Ovary (tissue), 9 donors: ENCODE data around the gene DAPK3. TPM values are rescaled to one million over a fixed set of nuclear protein-coding genes. Genes with fewer than 3 reads are reported as not detected.
A peak's percentile ranks its signal among the peaks of the same experiment; 100 is the strongest.
"Not testable (repeated sequence)": the region's sequence is repeated elsewhere in the genome, so short reads cannot be mapped to it uniquely, and the experiment has no call there.

Experiments used
- DNase-seq, 5 donors: peaks; one replicate each; pipeline ENCODE4 v3.0.0-alpha.2; 2019 to 2020
- H3K27ac ChIP-seq, 2 donors: fragments of 200-600 bp; one replicate each; pipeline versions ENCODE4 v1.5.1 to v1.8.0; 2019 to 2022
- H3K27me3 ChIP-seq: fragments of 200-600 bp; one replicate; pipeline ENCODE4 v1.8.0; 2022
- H3K36me3 ChIP-seq: fragments of 200-600 bp; sonication (generic); one replicate; pipeline ENCODE4 v1.5.1; 2019
- H3K4me1 ChIP-seq: one replicate; pipeline ENCODE4 v1.8.1; 2013; ENCODE audit warnings: mild to moderate bottlenecking, moderate library complexity; ENCODE audit not compliant: insufficient read depth
- H3K4me3 ChIP-seq: fragments of 200-600 bp; sonication (generic); one replicate; pipeline ENCODE4 v1.5.1; 2017
- H3K9me3 ChIP-seq, 2 donors: fragments of 200-600 bp in 1 of 2; sonication (generic) in 1 of 2; one replicate each; pipeline versions ENCODE4 v1.5.1 to v1.8.1; 2013 to 2019; ENCODE audit warnings: mild to moderate bottlenecking in 1 of 2, moderate library complexity in 1 of 2
- CTCF ChIP-seq, 3 donors: fragments of 450-650 bp in 2 of 3; fragments of 200-600 bp in 1 of 3; IDR thresholded peaks; one replicate each; pipeline versions ENCODE4 v1.5.1 to v1.8.0; 2016 to 2022; ENCODE audit warnings: antibody characterized with exemption in 3 of 3, mild to moderate bottlenecking in 1 of 3
- EP300 ChIP-seq: sonication (generic); formaldehyde crosslinking; IDR thresholded peaks from one replicate; pipeline ENCODE4 v1.6.1; 2017; ENCODE audit warnings: antibody characterized with exemption
- POLR2A ChIP-seq: fragments of 450-650 bp; IDR thresholded peaks from one replicate; pipeline ENCODE4 v1.6.1; 2017; ENCODE audit warnings: antibody characterized with exemption, mild to moderate bottlenecking, moderate library complexity
- WGBS, 3 donors: extraction: QIAGEN DNeasy Blood & Tissue Kit in 1 of 3; methylation state at CpG; one replicate each; pipeline versions ENCODE4 v1.1.5 to v1.1.7; 2013 to 2017; 5-methylcytosine and 5-hydroxymethylcytosine counted together
- intact Hi-C, 4 donors: fragments of 100-400 bp; cut with DNase I; formaldehyde crosslinking; loops; one replicate each; pipeline versions ENCODE4 v1.11.0 to v1.15.1; 2022 to 2023
- polyA plus RNA-seq, 2 donors: library from polyadenylated mRNA; stranded (reverse); fragments of 200-250 nt in 1 of 2; fragments of 350-450 nt in 1 of 2; fragmentation: Illumina TruSeq in 1 of 2; extraction: RNeasy Lipid Tissue Mini Kit (QIAGEN cat#74804) in 1 of 2; gene quantifications; one replicate each; pipeline ENCODE4 v1.2.3, GENCODE V29; 2013 to 2014
- total RNA-seq, 7 donors: library from RNA; depleted of rRNA in 2 of 7; stranded (reverse); fragments of >200 nt in 2 of 7; fragmentation: NEBNext Ultra II Directional in 3 of 7; extraction: Animal tissue kit (Norgen Biotek cat#: 25700) in 3 of 7; gene quantifications; one replicate each; pipeline versions ENCODE4 v1.1.0 to v1.2.4, GENCODE V29; 2016 to 2023
- donor health status: DM: no; HTN: no; CAD: no; lungs with moderate emphysema.
- donor health status: DM: no; HTN: no; CAD: no.
- donor health status: Bipolar disorder and iron deficiency.
- donor health status: DM: yes; HTN: yes; CAD: no.
- donor health status: DM: no; HTN: no; CAD: no.
- donor health status: DM: yes; HTN: yes; CAD: no.

DAPK3 gene
- total and polyA plus RNA-seq, 9 donors = 8.3 to 101 (median 57.0) TPM

DNA sequence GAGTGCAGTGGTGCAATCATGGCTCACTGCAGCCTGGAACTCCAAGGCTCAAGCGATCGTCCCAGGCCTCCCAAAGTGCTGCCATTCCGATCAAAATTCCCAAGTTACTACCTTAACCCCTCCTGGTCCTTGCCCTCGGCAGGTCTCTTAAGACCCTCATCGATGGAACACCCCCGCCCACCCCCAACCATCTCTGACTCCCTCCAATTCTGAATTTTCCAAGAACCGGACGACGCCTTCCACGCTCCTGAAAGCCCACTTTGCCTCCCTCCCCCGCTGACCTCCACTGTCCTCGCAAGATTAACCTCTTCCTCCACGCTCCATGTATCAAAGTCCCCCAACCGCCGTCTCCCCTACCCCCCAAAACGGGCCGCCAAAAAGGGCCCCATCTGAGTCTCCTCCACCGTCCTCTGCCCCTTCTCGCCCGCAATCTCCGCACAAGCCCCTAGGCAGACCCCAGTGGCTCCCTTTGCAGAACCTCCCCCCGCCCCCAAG, 539 bp downstream of the DAPK3 start:
- no peak for TF ChIP-seq EP300
- TF ChIP-seq CTCF (IDR thresholded peaks at IDR 0.05) = no peak
- TF ChIP-seq POLR2A = no peak
- Histone ChIP-seq H3K27ac (peak overlapping the region; percentile 78 to 84), H3K4me3 (peak overlapping the region; percentile 99), H3K27me3 (no peaks in the 10 kb centered on the region), H3K4me1 (peaks cover 11% of the 10 kb centered on the region), H3K9me3 (no peaks in the 10 kb centered on the region), H3K36me3 (no peaks in the 10 kb centered on the region)
- 0% methylated on average over 21 to 22 of the region's 22 CpGs for WGBS, 3 donors
- intact Hi-C loops = no loop called here
- DNase-seq = no peak

GRCh38 chr19:3969435-3970312, 1.2 kb downstream of the DAPK3 start:
- H3K9me3 ChIP-seq = no peaks in the 10 kb centered on the region
- peaks cover 11% of the 10 kb centered on the region for H3K4me1 ChIP-seq
- peak overlapping the region; percentile 78 to 84 for H3K27ac ChIP-seq
- H3K4me3 ChIP-seq = peak overlapping the region; percentile 99
- 7 to 11% (median 9%) methylated on average over 23 of the region's 23 CpGs for WGBS, 3 donors
- H3K27me3 ChIP-seq = no peaks in the 10 kb centered on the region
- intact Hi-C loops = no loop called here
- DNase-seq = peak in 4 of 5 donors; percentile 40 to 55 (median 43)
- H3K36me3 ChIP-seq = no peaks in the 10 kb centered on the region
- TF ChIP-seq CTCF (IDR thresholded peaks at IDR 0.05) (no peak), POLR2A (no peak), EP300 (no peak)

GRCh38 chr19:3968556-3969434, 2.1 kb downstream of the DAPK3 start:
- TF ChIP-seq POLR2A (no peak), EP300 (peak; percentile 21)
- H3K36me3 ChIP-seq = no peaks in the 10 kb centered on the region
- 3 to 9% (median 6%) methylated on average over 9 of the region's 9 CpGs for WGBS, 3 donors
- H3K4me1 ChIP-seq = peaks cover 11% of the 10 kb centered on the region
- H3K4me3 ChIP-seq = no peak overlapping the region
- H3K27ac ChIP-seq = peak overlapping the region; percentile 14 to 78
- peak; percentile 85 to 91 (median 88) for DNase-seq
- no peaks in the 10 kb centered on the region for H3K27me3 ChIP-seq
- intact Hi-C loops = no loop called here
- no peaks in the 10 kb centered on the region for H3K9me3 ChIP-seq

DNA sequence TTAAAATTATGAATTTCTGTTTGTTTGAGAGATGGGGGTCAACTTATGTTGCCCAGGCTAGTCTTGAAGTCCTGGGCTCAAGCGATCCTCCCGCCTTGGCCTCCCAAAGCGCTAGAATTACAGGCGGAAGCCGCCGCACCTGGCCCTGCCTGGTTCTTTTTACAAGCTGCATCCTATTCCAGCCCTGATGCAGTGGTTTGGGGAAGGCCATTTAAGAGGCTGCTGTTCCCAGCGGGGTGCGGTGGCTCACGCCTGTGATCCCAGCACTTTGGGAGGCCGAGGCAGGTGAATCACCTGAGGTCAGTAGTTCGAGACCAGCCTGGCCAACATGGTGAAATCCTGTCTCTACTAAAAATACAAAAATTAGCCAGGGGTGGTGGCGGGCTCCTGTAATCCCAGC, 2.9 kb downstream of the DAPK3 start:
- H3K4me3 ChIP-seq, intact Hi-C loops: not testable (repeated sequence)
- H3K4me1 ChIP-seq = peaks cover 11% of the 10 kb centered on the region

More for the DNA sequence above, 2.9 kb downstream of the DAPK3 start:
- peak overlapping the region in 1 of 2 donors; percentile 78 for H3K27ac ChIP-seq
- not testable (repeated sequence) for H3K36me3 ChIP-seq, H3K27me3 ChIP-seq, H3K9me3 ChIP-seq
- DNase-seq = peak in 4 of 5 donors; percentile 24 to 47 (median 37)
- 78 to 84% (median 83%) methylated on average over 12 of the region's 12 CpGs for WGBS, 3 donors
